Suprapubic skin (tissue), 4 donors: ENCODE results near the gene RNGTT.

Experiments used
- EP300 ChIP-seq: sonication (generic); formaldehyde crosslinking; IDR thresholded peaks from one replicate; pipeline ENCODE4 v1.6.1; 2017; ENCODE audit warnings: antibody characterized with exemption
- POLR2A ChIP-seq, 2 donors: fragments of 450-650 bp; IDR thresholded peaks; one replicate each; pipeline ENCODE4 v1.6.1; 2017; ENCODE audit warnings: antibody characterized with exemption in 2 of 2, mild to moderate bottlenecking in 2 of 2, moderate library complexity in 2 of 2
- POLR2AphosphoS5 ChIP-seq, 3 donors: sonication (generic); formaldehyde crosslinking; IDR thresholded peaks; one replicate each; pipeline ENCODE4 v1.6.1; 2017; ENCODE audit warnings: antibody characterized with exemption in 3 of 3
- TF ChIP-seq, protein P1 (sequence below), 2 donors: fragments of 200-600 bp in 1 of 2; fragments of 450-650 bp in 1 of 2; sonication (generic) in 1 of 2; IDR thresholded peaks; one replicate each; pipeline ENCODE4 v1.5.1; 2016 to 2019; ENCODE audit warnings: antibody characterized with exemption in 2 of 2, mild to moderate bottlenecking in 1 of 2, moderate library complexity in 1 of 2

DNA sequence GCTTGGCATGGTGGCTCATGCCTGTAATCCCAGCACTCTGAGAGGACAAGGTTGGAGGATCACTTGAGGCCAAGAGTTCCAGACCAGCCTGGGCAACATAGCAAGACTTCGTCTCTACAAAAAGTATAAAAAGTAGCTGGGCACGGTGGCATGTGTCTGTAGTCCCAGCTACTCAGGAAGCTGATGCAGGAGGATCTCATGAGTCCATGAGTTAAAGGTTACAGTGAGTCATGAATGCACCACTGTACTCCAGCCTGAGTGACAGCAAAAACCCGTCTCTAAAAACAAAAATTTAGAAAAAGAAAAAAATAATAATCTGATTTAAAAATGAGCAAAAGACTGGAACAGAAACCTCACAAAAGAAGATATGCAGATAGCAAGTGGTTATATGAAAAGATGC is 279.7 kb downstream of the RNGTT start:
- TF ChIP-seq, protein P1, sequence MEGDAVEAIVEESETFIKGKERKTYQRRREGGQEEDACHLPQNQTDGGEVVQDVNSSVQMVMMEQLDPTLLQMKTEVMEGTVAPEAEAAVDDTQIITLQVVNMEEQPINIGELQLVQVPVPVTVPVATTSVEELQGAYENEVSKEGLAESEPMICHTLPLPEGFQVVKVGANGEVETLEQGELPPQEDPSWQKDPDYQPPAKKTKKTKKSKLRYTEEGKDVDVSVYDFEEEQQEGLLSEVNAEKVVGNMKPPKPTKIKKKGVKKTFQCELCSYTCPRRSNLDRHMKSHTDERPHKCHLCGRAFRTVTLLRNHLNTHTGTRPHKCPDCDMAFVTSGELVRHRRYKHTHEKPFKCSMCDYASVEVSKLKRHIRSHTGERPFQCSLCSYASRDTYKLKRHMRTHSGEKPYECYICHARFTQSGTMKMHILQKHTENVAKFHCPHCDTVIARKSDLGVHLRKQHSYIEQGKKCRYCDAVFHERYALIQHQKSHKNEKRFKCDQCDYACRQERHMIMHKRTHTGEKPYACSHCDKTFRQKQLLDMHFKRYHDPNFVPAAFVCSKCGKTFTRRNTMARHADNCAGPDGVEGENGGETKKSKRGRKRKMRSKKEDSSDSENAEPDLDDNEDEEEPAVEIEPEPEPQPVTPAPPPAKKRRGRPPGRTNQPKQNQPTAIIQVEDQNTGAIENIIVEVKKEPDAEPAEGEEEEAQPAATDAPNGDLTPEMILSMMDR (IDR thresholded peaks at IDR 0.05): no peak
- no peak for TF ChIP-seq POLR2AphosphoS5 (IDR thresholded peaks at IDR 0.05)
- no peak for TF ChIP-seq POLR2A (IDR thresholded peaks at IDR 0.05)
- TF ChIP-seq EP300: no peak
